HepG2 (cell line): ENCODE data around the gene WWC2. TPM values are rescaled to one million over a fixed set of nuclear protein-coding genes. Genes with fewer than 3 reads are reported as not detected.

ENCODE experiments used
- ATAC-seq: fragments of 200-7000 bp; cut with Tn5 transposase; 3 replicates; pipeline ENCODE4 v1.9.1; 2020; ENCODE audit warnings: mild to moderate bottlenecking, moderate library complexity
- BruUV-seq: library from RNA; stranded (reverse); fragments of 400-500 nt; replicated peaks from 2 replicates; lab custom pipeline; 2021; lab: Mats Ljungman, UMichigan
- CTCF ChIA-PET: fragments of 300-600 bp; formaldehyde crosslinking; extraction: SDS; loops from one replicate; lab custom pipeline; 2021; ENCODE audit warnings: low total read pairs, inconsistent platforms, low intra/inter-chr PET ratio; lab: Yijun Ruan, JAX
- POLR2A ChIA-PET: fragments of 350-600 bp; sonication (Branson Sonifier 250); formaldehyde crosslinking; loops from one replicate; lab custom pipeline; 2020; ENCODE audit warnings: antibody characterized with exemption, inconsistent platforms; lab: Yijun Ruan, JAX
- DNase-seq: peaks from one replicate; pipeline ENCODE4 v3.0.0-alpha.2; 2015; ENCODE audit warnings: low spot score
- FAIRE-seq: peaks from 3 replicates; lab custom pipeline; 2011; peaks lifted over from hg19 to GRCh38; lab: Jason Lieb, UNC
- H2AFZ ChIP-seq: one replicate; pipeline ENCODE4 v1.6.1; 2011; ENCODE audit warnings: low read length, inconsistent platforms
- H3K27ac ChIP-seq: fragments of 300-600 bp; 3 replicates; pipeline ENCODE4 v1.8.0; 2011; ENCODE audit warnings: mixed run types, mild to moderate bottlenecking, mixed read lengths, low read length, inconsistent platforms; ENCODE audit not compliant: insufficient read depth; ENCODE audit errors: extremely low read length
- H3K27me3 ChIP-seq, 2 experiments: fragments of 200-600 bp in 1 of 2; 2 replicates in 1 of 2; 3 replicates in 1 of 2; pipeline versions ENCODE4 v1.6.0 to v1.8.0; 2011; ENCODE audit warnings: low read length in 2 of 2, mild to moderate bottlenecking in 2 of 2, moderate library complexity in 2 of 2, inconsistent platforms in 1 of 2; ENCODE audit not compliant: insufficient read depth in 2 of 2, control insufficient read depth in 1 of 2
- H3K36me3 ChIP-seq, 2 experiments: fragments of 200-600 bp in 1 of 2; replicated peaks in 1 of 2; 2 replicates in 1 of 2; 3 replicates in 1 of 2; pipeline versions ENCODE4 v1.5.1 to v1.8.0; 2011; ENCODE audit warnings: low read length in 2 of 2, inconsistent platforms in 1 of 2; ENCODE audit not compliant: insufficient read depth in 2 of 2, control insufficient read depth in 1 of 2
- H3K4me1 ChIP-seq: 2 replicates; pipeline ENCODE4 v1.5.1; 2012; ENCODE audit warnings: low read length, inconsistent platforms; ENCODE audit not compliant: insufficient read depth
- H3K4me2 ChIP-seq: 2 replicates; pipeline ENCODE4 v1.6.0; 2011; ENCODE audit warnings: low read depth, low read length, inconsistent platforms
- H3K4me3 ChIP-seq, 3 experiments: fragments of 200-600 bp in 1 of 3; sonication (generic), shearing (Covaris generic) in 1 of 3; replicated peaks in 1 of 3; 2 replicates each; pipeline ENCODE4 v1.5.1; 2011 to 2016; ENCODE audit warnings: low read length in 3 of 3, inconsistent platforms in 2 of 3, low read depth in 2 of 3, mild to moderate bottlenecking in 2 of 3, control low read depth in 1 of 3, mixed read lengths in 1 of 3; ENCODE audit not compliant: insufficient read depth in 1 of 3
- H3K79me2 ChIP-seq: one replicate; pipeline ENCODE4 v1.6.1; 2011; ENCODE audit warnings: low read length, inconsistent platforms; ENCODE audit not compliant: insufficient read depth
- H3K9ac ChIP-seq: 2 replicates; pipeline ENCODE4 v1.6.0; 2011; ENCODE audit warnings: mild to moderate bottlenecking, low read depth, low read length, inconsistent platforms; ENCODE audit not compliant: insufficient read depth
- H3K9me3 ChIP-seq: 2 replicates; pipeline ENCODE4 v1.5.1; 2012; ENCODE audit warnings: mild to moderate bottlenecking, low read length
- H4K20me1 ChIP-seq: 2 replicates; pipeline ENCODE4 v1.6.0; 2011; ENCODE audit warnings: inconsistent platforms, mild to moderate bottlenecking, low read length, moderate library complexity; ENCODE audit not compliant: insufficient read depth
- DZIP1 ChIP-seq: sonication (generic); formaldehyde crosslinking; IDR thresholded peaks from 2 replicates; pipeline ENCODE4 v1.5.0; 2020; ENCODE audit warnings: mild to moderate bottlenecking, missing genetic modification reagents
- HES4 ChIP-seq: sonication (generic); formaldehyde crosslinking; IDR thresholded peaks from 2 replicates; pipeline ENCODE4 v1.9.0; 2021; ENCODE audit warnings: mild to moderate bottlenecking, missing genetic modification reagents, borderline replicate concordance
- KDM5A ChIP-seq: fragments of 200-600 bp; sonication (generic); IDR thresholded peaks from 2 replicates; pipeline ENCODE4 v1.7.0; 2018; ENCODE audit warnings: antibody characterized with exemption, mild to moderate bottlenecking, low read length, borderline replicate concordance
- NONO ChIP-seq, 2 experiments: fragments of 450-650 bp in 1 of 2; sonication (generic) in 1 of 2; formaldehyde crosslinking in 1 of 2; IDR thresholded peaks in 1 of 2; conservative IDR thresholded peaks in 1 of 2; 2 replicates each; pipeline versions ENCODE4 v1.6.1 to v1.8.0; 2017 to 2022; ENCODE audit warnings: mild to moderate bottlenecking in 1 of 2, missing genetic modification reagents in 1 of 2, moderate library complexity in 1 of 2
- PLSCR1 ChIP-seq: sonication (generic); formaldehyde crosslinking; IDR thresholded peaks from 2 replicates; pipeline ENCODE4 v1.5.0; 2020; ENCODE audit warnings: missing genetic modification reagents, mild to moderate bottlenecking, borderline replicate concordance
- ZBTB4 ChIP-seq: sonication (generic); formaldehyde crosslinking; IDR thresholded peaks from 2 replicates; pipeline ENCODE4 v1.4.0; 2020; ENCODE audit warnings: missing genetic modification reagents, mild to moderate bottlenecking, borderline replicate concordance
- ZMAT5 ChIP-seq: sonication (generic); formaldehyde crosslinking; IDR thresholded peaks from 2 replicates; pipeline ENCODE4 v1.5.0; 2020; ENCODE audit warnings: mild to moderate bottlenecking, low read depth, missing genetic modification reagents, borderline replicate concordance
- ZNF468 ChIP-seq: sonication (generic); formaldehyde crosslinking; IDR thresholded peaks from 2 replicates; pipeline ENCODE4 v1.8.0; 2022; ENCODE audit warnings: mild to moderate bottlenecking, moderate library complexity, missing genetic modification reagents
- ZNF547 ChIP-seq: sonication (generic); formaldehyde crosslinking; IDR thresholded peaks from 2 replicates; pipeline ENCODE4 v1.5.1; 2020; ENCODE audit warnings: mild to moderate bottlenecking, missing genetic modification reagents
- WGBS: methylation state at CpG from one replicate; pipeline ENCODE4 v1.1.6; 2017; ENCODE audit warnings: low lambda C conversion rate; 5-methylcytosine and 5-hydroxymethylcytosine counted together
- in situ Hi-C: cut with HindIII; loops from 2 replicates; pipeline ENCODE4 v1.10.0; 2017; ENCODE audit warnings: low pct_unique_long_range_greater_than_20kb; ENCODE audit not compliant: extremely low pct_ligation_motif_present
- intact Hi-C: fragments of 100-400 bp; cut with micrococcal nuclease; formaldehyde crosslinking; loops from one replicate; pipeline ENCODE4 v1.10.0; 2022; ENCODE audit not compliant: unreplicated experiment
- polyA plus RNA-seq, 8 experiments: library from polyadenylated mRNA; depleted of rRNA in 3 of 8; stranded (reverse) in 7 of 8; unstranded in 1 of 8; fragments of >200 nt; fragmentation: Illumina TruSeq in 4 of 8; extraction: Trizol in 4 of 8; gene quantifications; 2 replicates each; pipeline versions ENCODE4 v1.2.1 to v1.2.3, GENCODE V29; 2011 to 2016; ENCODE audit warnings: low read depth in 4 of 8, missing spikeins in 1 of 8, mixed read lengths in 1 of 8; ENCODE audit not compliant: insufficient read depth in 1 of 8
- total RNA-seq, 5 experiments: library from RNA; depleted of rRNA; stranded (reverse); fragments of >200 nt; fragmentation: Illumina TruSeq; extraction: Trizol; gene quantifications; 2 replicates each; pipeline ENCODE4 v1.2.3, GENCODE V29; 2016; ENCODE audit warnings: low read depth in 1 of 5

WWC2 gene
- total and polyA plus RNA-seq, 2 of the 13 experiments (the other 11 are each of a cell fraction or from before 2014, with no cell fraction given) = 40.0 to 50.1 TPM

GRCh38 chr4:183350317-183351071 lies 251.4 kb downstream of the WWC2 start:
- FAIRE-seq (no peak), ATAC-seq (no peak), DNase-seq (no peak)
- no peaks in the 10 kb centered on the region for H3K79me2 ChIP-seq
- no peak overlapping the region for H3K9ac ChIP-seq
- H3K4me2 ChIP-seq = no peak overlapping the region
- in situ Hi-C loops = no loop called here
- ChIA-PET POLR2A (no interaction called here), CTCF (no interaction called here)
- H3K36me3 ChIP-seq = no peaks in the 10 kb centered on the region
- no peak overlapping the region for H2AFZ ChIP-seq
- 69% methylated on average over 17 of the region's 17 CpGs for WGBS
- intact Hi-C loops = no loop called here
- no peaks in the 10 kb centered on the region for H3K9me3 ChIP-seq
- peaks cover 10% of the 10 kb centered on the region for H3K4me1 ChIP-seq
- BruUV-seq = no TSS peak
- no peak overlapping the region for H3K27ac ChIP-seq
- H3K27me3 ChIP-seq = no peaks in the 10 kb centered on the region; a peak in 1 of 5 replicates
- no peaks in the 10 kb centered on the region for H4K20me1 ChIP-seq
- H3K4me3 ChIP-seq = no peak overlapping the region
- TF ChIP-seq KDM5A (no peak), ZNF468 (CRISPR knock-in tag) (no peak), ZBTB4 (CRISPR knock-in tag) (no peak), ZMAT5 (CRISPR knock-in tag) (no peak), PLSCR1 (CRISPR knock-in tag) (no peak), DZIP1 (CRISPR knock-in tag) (no peak), ZNF547 (CRISPR knock-in tag) (no peak), HES4 (CRISPR knock-in tag) (no peak), NONO (IDR thresholded peaks at IDR 0.05) (no peak), NONO (CRISPR knock-in tag; conservative IDR thresholded peaks at IDR 0.05) (no peak)
